PC-9 (cell line): ENCODE measurements around the gene PXDN. TPM values are rescaled to one million over a fixed set of nuclear protein-coding genes. Genes with fewer than 3 reads are reported as not detected.

ENCODE experiments used
- BruUV-seq: library from RNA; stranded (reverse); fragments of 400-500 nt; replicated peaks from 2 replicates; lab custom pipeline; 2021; lab: Mats Ljungman, UMichigan
- CTCF ChIA-PET: fragments of 300-600 bp; sonication (Branson Sonifier 250); formaldehyde crosslinking; loops from one replicate; lab custom pipeline; 2022; ENCODE audit warnings: antibody characterized with exemption; lab: Charles Lee
- POLR2A ChIA-PET: fragments of 300-600 bp; sonication (Branson Sonifier 250); formaldehyde crosslinking; loops from one replicate; lab custom pipeline; 2022; ENCODE audit warnings: antibody characterized with exemption; ENCODE audit not compliant: unreplicated experiment; lab: Charles Lee
- DNase-seq, 2 experiments: peaks; one replicate each; pipeline versions ENCODE4 v3.0.0 to v3.0.0-alpha.2; 2015 to 2022; ENCODE audit warnings: mixed read lengths in 1 of 2
- H2AFZ ChIP-seq: fragments of 200-600 bp; sonication (generic); 2 replicates; pipeline ENCODE4 v1.8.1; 2017; ENCODE audit warnings: antibody characterized with exemption
- H3F3A ChIP-seq: fragments of 200-600 bp; sonication (generic); 2 replicates; pipeline ENCODE4 v1.8.1; 2017; ENCODE audit warnings: antibody characterized with exemption, mild to moderate bottlenecking, low read depth; ENCODE audit not compliant: insufficient read depth
- H3K27ac ChIP-seq: fragments of 200-600 bp; sonication (generic); 2 replicates; pipeline ENCODE4 v1.6.1; 2016; ENCODE audit warnings: mixed run types
- H3K27me3 ChIP-seq: fragments of 200-600 bp; sonication (generic); 2 replicates; pipeline ENCODE4 v1.6.1; 2016; ENCODE audit warnings: low read depth, mixed run types; ENCODE audit not compliant: insufficient read depth
- H3K36me3 ChIP-seq: fragments of 200-600 bp; sonication (generic); 2 replicates; pipeline ENCODE4 v1.6.1; 2016; ENCODE audit warnings: low read depth, mixed run types
- H3K4me1 ChIP-seq: fragments of 200-600 bp; sonication (generic); replicated peaks from 2 replicates; pipeline ENCODE4 v1.6.1; 2016; ENCODE audit warnings: mixed run types; ENCODE audit not compliant: insufficient read depth
- H3K4me2 ChIP-seq: fragments of 200-600 bp; sonication (generic); 2 replicates; pipeline ENCODE4 v1.6.1; 2017; ENCODE audit warnings: mixed run types
- H3K4me3 ChIP-seq: fragments of 200-600 bp; sonication (generic); 2 replicates; pipeline ENCODE4 v1.6.1; 2016; ENCODE audit warnings: mixed run types
- H3K79me2 ChIP-seq: fragments of 200-600 bp; sonication (generic); 2 replicates; pipeline ENCODE4 v1.6.1; 2017; ENCODE audit warnings: low read depth, mixed run types
- H3K9me2 ChIP-seq: fragments of 200-600 bp; sonication (generic); 2 replicates; pipeline ENCODE4 v1.8.1; 2017; ENCODE audit warnings: mild to moderate bottlenecking; ENCODE audit not compliant: insufficient read depth
- H3K9me3 ChIP-seq: fragments of 200-600 bp; sonication (generic); 2 replicates; pipeline ENCODE4 v1.8.1; 2016; ENCODE audit warnings: low read depth; ENCODE audit not compliant: insufficient read depth
- H4K20me1 ChIP-seq: fragments of 200-600 bp; sonication (generic); 2 replicates; pipeline ENCODE4 v1.8.1; 2017; ENCODE audit not compliant: insufficient read depth
- EZH2 ChIP-seq: fragments of 200-600 bp; sonication (generic); IDR thresholded peaks from 2 replicates; pipeline ENCODE4 v1.8.0; 2017; ENCODE audit warnings: antibody characterized with exemption, low read depth
- intact Hi-C: fragments of 100-400 bp; cut with micrococcal nuclease; formaldehyde crosslinking; loops from one replicate; pipeline ENCODE4 v1.10.0; 2022; ENCODE audit not compliant: unreplicated experiment
- total RNA-seq: library from RNA; stranded (reverse); gene quantifications from 2 replicates; pipeline ENCODE4 v1.2.3, GENCODE V29; 2021
- TF ChIP-seq, protein P1 (sequence below): fragments of 200-600 bp; sonication (generic); conservative IDR thresholded peaks from 2 replicates; pipeline ENCODE4 v1.6.1; 2017; ENCODE audit warnings: mixed run types, antibody characterized with exemption, mild to moderate bottlenecking, moderate library complexity

The PXDN gene
- total RNA-seq, 1 experiment from 2014 or later, result 91.1 TPM

- H3K27ac ChIP-seq, result no peak overlapping the region
- no peak overlapping the region for H3K4me3 ChIP-seq
- no peak for DNase-seq
- no TSS peak for BruUV-seq
- TF ChIP-seq EZH2, result no peak
- TF ChIP-seq, protein P1, sequence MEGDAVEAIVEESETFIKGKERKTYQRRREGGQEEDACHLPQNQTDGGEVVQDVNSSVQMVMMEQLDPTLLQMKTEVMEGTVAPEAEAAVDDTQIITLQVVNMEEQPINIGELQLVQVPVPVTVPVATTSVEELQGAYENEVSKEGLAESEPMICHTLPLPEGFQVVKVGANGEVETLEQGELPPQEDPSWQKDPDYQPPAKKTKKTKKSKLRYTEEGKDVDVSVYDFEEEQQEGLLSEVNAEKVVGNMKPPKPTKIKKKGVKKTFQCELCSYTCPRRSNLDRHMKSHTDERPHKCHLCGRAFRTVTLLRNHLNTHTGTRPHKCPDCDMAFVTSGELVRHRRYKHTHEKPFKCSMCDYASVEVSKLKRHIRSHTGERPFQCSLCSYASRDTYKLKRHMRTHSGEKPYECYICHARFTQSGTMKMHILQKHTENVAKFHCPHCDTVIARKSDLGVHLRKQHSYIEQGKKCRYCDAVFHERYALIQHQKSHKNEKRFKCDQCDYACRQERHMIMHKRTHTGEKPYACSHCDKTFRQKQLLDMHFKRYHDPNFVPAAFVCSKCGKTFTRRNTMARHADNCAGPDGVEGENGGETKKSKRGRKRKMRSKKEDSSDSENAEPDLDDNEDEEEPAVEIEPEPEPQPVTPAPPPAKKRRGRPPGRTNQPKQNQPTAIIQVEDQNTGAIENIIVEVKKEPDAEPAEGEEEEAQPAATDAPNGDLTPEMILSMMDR, result no peak
- H3K4me1 ChIP-seq, result peaks cover 25% of the 10 kb centered on the region
- no peaks in the 10 kb centered on the region for H3K9me3 ChIP-seq
- no peaks in the 10 kb centered on the region for H3K9me2 ChIP-seq
- ChIA-PET CTCF (no interaction called here), POLR2A (no interaction called here)
- H3K27me3 ChIP-seq, result peaks cover 23% of the 10 kb centered on the region
- intact Hi-C loops, result no loop called here
- peaks cover 5% of the 10 kb centered on the region; the same call in 1 of the 2 replicates for H3K79me2 ChIP-seq
- H3F3A ChIP-seq, result peaks cover 14% of the 10 kb centered on the region
- H3K36me3 ChIP-seq, result peaks cover 5% of the 10 kb centered on the region; the same call in 1 of the 2 replicates
- H4K20me1 ChIP-seq, result no peaks in the 10 kb centered on the region
- H3K4me2 ChIP-seq, result no peak overlapping the region
- no peak overlapping the region for H2AFZ ChIP-seq
Measured at GRCh38 chr2:1682181-1682440, 62.2 kb downstream of the PXDN start.

GRCh38 chr2:1681323-1682180 lies 62.8 kb downstream of the PXDN start:
- peaks cover 9% of the 10 kb centered on the region for H3F3A ChIP-seq
- no peak for DNase-seq
- peaks cover 5% of the 10 kb centered on the region; the same call in 1 of the 2 replicates for H3K79me2 ChIP-seq
- no peak overlapping the region for H3K27ac ChIP-seq
- H3K4me3 ChIP-seq, result no peak overlapping the region
- H4K20me1 ChIP-seq, result no peaks in the 10 kb centered on the region
- no peak overlapping the region for H2AFZ ChIP-seq
- no TSS peak for BruUV-seq
- CTCF ChIA-PET, result no interaction called here
- POLR2A ChIA-PET, result no interaction called here
- TF ChIP-seq EZH2, result no peak
- TF ChIP-seq, protein P1, result no peak
- peaks cover 5% of the 10 kb centered on the region; the same call in 1 of the 2 replicates for H3K36me3 ChIP-seq
- H3K4me1 ChIP-seq, result peaks cover 20% of the 10 kb centered on the region
- H3K4me2 ChIP-seq, result no peak overlapping the region
- intact Hi-C loops, result no loop called here
- H3K27me3 ChIP-seq, result peaks cover 26% of the 10 kb centered on the region
- no peaks in the 10 kb centered on the region for H3K9me3 ChIP-seq
- no peaks in the 10 kb centered on the region for H3K9me2 ChIP-seq

DNA sequence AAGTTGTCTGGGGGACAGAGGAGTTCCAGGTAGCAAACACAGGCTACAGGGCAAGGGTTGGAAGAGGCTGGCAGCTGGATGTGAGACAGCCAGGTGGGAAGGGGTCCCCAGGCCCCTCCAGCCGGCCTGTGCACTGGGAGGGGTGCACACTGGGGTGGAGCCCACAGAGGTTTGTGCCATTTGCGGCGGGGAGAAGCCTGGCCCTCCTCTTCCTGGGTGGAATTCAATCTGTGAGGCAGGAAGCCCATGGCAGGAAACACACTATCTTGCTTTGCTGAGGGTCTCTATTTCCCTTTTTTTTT lies 63.3 kb downstream of the PXDN start:
- H3K4me2 ChIP-seq, result no peak overlapping the region
- H3F3A ChIP-seq, result peaks cover 3% of the 10 kb centered on the region; the same call in 1 of the 2 replicates
- DNase-seq, result no peak
- H3K27me3 ChIP-seq, result peaks cover 26% of the 10 kb centered on the region
- TF ChIP-seq, protein P1, result no peak
- TF ChIP-seq EZH2, result no peak
- no peaks in the 10 kb centered on the region for H3K9me3 ChIP-seq
- intact Hi-C loops, result no loop called here
- peaks cover 5% of the 10 kb centered on the region; the same call in 1 of the 2 replicates for H3K36me3 ChIP-seq
- no peak overlapping the region for H3K27ac ChIP-seq
- no peak overlapping the region for H3K4me3 ChIP-seq
- POLR2A ChIA-PET, result no interaction called here
- CTCF ChIA-PET, result no interaction called here
- no TSS peak for BruUV-seq
- no peaks in the 10 kb centered on the region for H3K9me2 ChIP-seq
- no peaks in the 10 kb centered on the region for H4K20me1 ChIP-seq
- no peak overlapping the region for H2AFZ ChIP-seq
- H3K4me1 ChIP-seq, result peaks cover 17% of the 10 kb centered on the region
- peaks cover 5% of the 10 kb centered on the region; the same call in 1 of the 2 replicates for H3K79me2 ChIP-seq
